Measurements from ENCODE around the gene DRAM1.
"Not testable (repeated sequence)": the region's sequence is repeated elsewhere in the genome, so short reads cannot be mapped to it uniquely, and the experiment has no call there.

The DRAM1 gene

DNA sequence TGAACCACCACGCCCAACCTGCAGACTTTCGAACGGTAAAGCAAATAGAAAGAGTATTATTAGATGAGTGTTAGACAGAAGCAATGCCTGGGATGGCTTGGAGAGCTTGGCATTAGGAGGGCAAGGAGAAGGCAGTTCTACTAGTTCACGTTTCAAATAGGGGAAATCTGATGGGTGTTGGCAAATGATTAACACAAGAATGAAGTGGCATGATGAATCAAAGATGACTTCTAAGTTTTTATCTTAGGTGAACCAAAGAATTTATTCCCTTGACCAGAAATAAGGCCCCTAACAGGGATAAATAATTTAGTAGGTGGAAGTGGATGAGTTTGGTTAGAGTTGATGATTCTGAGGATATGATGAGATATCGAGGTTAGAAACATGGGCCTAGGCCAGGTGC lies 38.5 kb downstream of the DRAM1 start:
- TF ChIP-seq, protein P1, sequence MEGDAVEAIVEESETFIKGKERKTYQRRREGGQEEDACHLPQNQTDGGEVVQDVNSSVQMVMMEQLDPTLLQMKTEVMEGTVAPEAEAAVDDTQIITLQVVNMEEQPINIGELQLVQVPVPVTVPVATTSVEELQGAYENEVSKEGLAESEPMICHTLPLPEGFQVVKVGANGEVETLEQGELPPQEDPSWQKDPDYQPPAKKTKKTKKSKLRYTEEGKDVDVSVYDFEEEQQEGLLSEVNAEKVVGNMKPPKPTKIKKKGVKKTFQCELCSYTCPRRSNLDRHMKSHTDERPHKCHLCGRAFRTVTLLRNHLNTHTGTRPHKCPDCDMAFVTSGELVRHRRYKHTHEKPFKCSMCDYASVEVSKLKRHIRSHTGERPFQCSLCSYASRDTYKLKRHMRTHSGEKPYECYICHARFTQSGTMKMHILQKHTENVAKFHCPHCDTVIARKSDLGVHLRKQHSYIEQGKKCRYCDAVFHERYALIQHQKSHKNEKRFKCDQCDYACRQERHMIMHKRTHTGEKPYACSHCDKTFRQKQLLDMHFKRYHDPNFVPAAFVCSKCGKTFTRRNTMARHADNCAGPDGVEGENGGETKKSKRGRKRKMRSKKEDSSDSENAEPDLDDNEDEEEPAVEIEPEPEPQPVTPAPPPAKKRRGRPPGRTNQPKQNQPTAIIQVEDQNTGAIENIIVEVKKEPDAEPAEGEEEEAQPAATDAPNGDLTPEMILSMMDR (IDR thresholded peaks at IDR 0.05; ENCODE audit: extremely low read depth, missing control alignments): no peak
- DNase-seq (ENCODE audit: low spot score): no peak

DNA sequence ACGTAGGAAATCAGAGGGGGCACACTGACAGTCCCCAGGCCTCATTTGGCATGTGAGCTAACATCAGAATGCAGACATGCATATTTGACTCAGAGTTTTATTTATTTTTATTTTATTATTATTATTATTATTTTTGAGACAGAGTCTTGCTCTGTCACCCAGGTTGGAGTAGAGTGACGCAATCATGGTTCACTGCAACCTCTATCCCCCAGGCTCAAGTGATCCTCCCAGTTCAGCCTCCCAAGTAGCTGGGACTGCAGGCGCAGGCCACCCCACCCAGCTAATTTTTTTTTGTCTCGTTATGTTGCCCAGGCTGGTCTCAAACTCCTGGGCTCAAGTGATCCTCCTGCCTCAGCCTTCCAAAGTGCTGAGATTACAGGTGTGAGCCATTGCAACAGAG lies 41.4 kb downstream of the DRAM1 start:
- not testable (repeated sequence) for DNase-seq (ENCODE audit: low spot score)

DNA sequence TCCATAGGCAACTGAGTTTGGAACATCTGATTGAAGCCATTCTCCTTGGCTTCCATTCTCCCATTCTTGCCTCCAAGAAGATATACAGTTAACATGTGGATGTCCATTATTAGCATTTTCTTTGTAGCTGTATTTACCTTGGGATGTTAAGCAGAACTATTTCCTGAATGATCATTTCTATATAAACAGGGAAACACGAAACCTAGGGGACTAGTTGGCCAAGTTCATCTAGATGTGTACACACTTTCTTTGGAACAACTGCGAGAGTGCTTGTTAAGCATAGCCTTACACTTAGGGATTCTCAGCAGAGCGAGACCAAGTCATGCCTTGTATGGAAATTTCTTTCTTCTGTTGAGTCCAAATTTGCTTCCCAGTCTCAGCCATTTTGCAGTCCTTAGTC lies 42.1 kb downstream of the DRAM1 start:
- TF ChIP-seq, protein P1 (IDR thresholded peaks at IDR 0.05; ENCODE audit: extremely low read depth, missing control alignments): no peak
- no peak for DNase-seq (ENCODE audit: low spot score)

DNA sequence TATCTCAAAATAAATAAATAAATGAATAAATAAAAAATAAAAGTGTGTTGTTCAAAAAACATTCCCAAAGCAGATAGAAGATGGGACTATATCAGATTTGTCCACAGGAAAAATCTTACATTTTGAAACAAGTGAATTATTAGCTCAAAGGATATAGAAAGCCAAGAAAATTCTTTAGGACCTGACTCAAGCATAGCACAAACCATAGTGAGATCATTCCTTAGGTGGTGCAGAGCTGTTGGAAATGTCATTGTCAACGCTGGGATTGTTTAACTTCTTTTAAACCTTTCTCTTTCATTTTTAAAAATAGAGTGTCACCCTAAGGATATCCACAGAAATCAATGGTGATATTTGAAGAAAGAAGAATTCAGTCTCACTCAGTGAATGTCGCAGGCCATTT lies 43.5 kb downstream of the DRAM1 start:
- DNase-seq (ENCODE audit: low spot score): no peak
- TF ChIP-seq, protein P1 (IDR thresholded peaks at IDR 0.05; ENCODE audit: extremely low read depth, missing control alignments): no peak

DNA sequence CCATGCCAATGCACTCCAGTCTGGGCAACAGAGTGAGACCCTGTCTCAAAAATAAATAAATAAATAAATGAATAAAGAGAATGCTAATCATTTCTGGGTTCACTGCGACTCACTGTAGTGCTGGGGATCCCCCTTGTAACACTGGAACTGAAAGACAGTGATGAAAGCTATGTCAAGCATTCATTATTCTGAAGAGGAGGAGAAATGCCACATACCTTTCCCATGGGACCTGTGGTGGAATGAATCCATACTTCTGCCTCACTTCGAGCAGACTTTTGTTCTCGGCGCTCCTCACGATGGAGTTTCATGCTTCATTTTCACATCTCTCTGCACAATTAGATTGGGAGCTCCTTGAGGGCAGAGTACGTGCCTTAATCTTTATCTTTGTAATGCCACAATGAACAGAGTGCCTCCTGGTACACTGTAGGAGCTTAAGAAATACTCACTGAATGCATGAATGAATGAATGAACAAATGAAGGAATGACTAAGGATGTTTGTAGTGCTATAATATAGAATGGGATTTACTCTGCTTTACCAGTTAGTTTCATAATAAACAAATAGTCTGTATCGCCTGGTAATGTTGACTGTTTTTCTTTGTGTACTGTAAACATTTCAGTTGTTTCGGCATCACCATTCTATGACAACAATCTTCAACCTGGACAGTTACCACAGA lies 45.8 kb downstream of the DRAM1 start:
- DNase-seq (ENCODE audit: low spot score): no peak
- TF ChIP-seq, protein P1 (IDR thresholded peaks at IDR 0.05; ENCODE audit: extremely low read depth, missing control alignments): no peak

DNA sequence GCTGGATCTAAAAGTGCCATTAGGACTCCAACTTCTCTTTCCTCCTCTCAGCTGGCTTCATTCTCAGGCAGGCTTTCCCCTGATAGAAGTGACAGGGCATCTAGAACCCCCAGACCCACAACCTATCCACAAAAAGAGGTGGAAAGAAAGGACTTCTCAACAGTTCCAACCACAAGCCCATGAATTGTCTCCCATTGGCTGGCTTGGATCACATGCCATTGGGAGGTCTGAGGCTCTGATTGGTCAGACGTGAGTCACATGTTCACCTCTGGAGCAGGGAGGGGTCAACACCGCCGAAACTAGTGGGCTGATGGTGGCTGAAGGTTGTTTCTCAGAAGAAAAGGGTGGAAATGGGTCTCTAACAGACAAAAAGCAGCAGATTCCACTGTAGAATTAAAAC lies 47.2 kb downstream of the DRAM1 start:
- TF ChIP-seq, protein P1 (IDR thresholded peaks at IDR 0.05; ENCODE audit: extremely low read depth, missing control alignments): no peak
- no peak for DNase-seq (ENCODE audit: low spot score)

DNA sequence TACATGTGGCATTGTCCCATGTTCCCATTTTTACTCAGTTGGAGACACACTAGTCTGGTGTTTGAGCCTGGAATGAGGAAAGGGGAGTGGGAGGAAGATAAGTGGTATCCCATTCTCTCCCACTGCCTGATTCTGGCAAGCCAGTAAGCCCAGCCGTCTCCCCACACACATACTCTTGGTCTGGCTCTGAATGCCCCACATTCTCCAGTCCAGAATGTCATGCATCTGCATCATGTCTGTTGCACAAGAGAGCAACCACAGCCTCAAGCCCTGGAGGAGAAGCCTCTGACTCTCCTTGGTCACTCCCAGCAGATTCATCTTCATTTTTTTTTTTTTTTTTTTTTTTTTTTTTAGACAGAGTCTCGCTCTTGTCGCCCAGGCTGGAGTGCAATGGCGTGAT lies 48.0 kb downstream of the DRAM1 start:
- TF ChIP-seq, protein P1 (IDR thresholded peaks at IDR 0.05; ENCODE audit: extremely low read depth, missing control alignments): no peak
- no peak for DNase-seq (ENCODE audit: low spot score)

DNA sequence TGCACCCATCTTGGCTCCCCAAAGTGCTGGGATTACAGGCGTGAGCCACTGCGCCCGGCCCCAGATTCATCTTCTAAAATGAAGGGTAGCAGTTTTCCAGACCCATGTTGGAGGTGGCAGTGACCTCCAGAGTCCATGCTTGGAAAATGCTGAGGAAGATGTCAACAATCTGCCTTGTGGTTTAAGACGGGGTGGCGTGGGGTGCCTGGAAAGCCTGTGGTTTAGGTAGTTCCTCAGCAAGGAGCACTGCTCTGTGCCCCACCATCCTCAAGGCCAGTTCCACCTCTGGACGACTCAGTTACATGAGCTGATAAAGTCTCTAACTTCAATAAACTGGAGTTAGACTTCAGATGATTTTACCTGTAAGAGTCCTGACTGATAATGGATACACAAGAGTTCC lies 48.6 kb downstream of the DRAM1 start:
- DNase-seq (ENCODE audit: low spot score): no peak
- TF ChIP-seq, protein P1 (IDR thresholded peaks at IDR 0.05; ENCODE audit: extremely low read depth, missing control alignments): no peak

Measured in GM20000 (cell line).